Activated T-cell treated with anti-CD3 and anti-CD28 coated beads, Interleukin-2, amount 50 U/mL, for 24 hours (primary cell): Measurements from ENCODE around the gene NUDT4.
"Not testable (repeated sequence)": the region's sequence is repeated elsewhere in the genome, so short reads cannot be mapped to it uniquely, and the experiment has no call there.

Experiments
- DNase-seq: peaks from one replicate; pipeline ENCODE4 v3.0.0-alpha.2; 2020
- H3K27ac Mint-ChIP-seq: 2 replicates; pipeline ENCODE4 v1.8.0; 2020; ENCODE audit warnings: mild to moderate bottlenecking, mixed read lengths
- H3K27me3 Mint-ChIP-seq: 2 replicates; pipeline ENCODE4 v1.8.0; 2020; ENCODE audit warnings: mixed read lengths
- H3K36me3 Mint-ChIP-seq: 2 replicates; pipeline ENCODE4 v1.8.0; 2020; ENCODE audit warnings: low read depth, mixed read lengths
- H3K4me1 Mint-ChIP-seq: 2 replicates; pipeline ENCODE4 v1.8.0; 2020; ENCODE audit warnings: low read depth, mixed read lengths
- H3K4me3 Mint-ChIP-seq: 2 replicates; pipeline ENCODE4 v1.8.0; 2020; ENCODE audit warnings: mild to moderate bottlenecking, moderate library complexity, mixed read lengths
- H3K9me3 Mint-ChIP-seq: 2 replicates; pipeline ENCODE4 v1.8.0; 2020; ENCODE audit warnings: mixed read lengths

Gene NUDT4

GRCh38 chr12:93378196-93378997, 672 bp downstream of the NUDT4 start:
- H3K9me3 Mint-ChIP-seq, H3K27me3 Mint-ChIP-seq: not testable (repeated sequence)
- Mint-ChIP-seq H3K4me1 (peaks cover 40% of the 10 kb centered on the region), H3K4me3 (peak overlapping the region; percentile 98), H3K27ac (peak overlapping the region; percentile 99), H3K36me3 (peaks cover 44% of the 10 kb centered on the region)
- DNase-seq: peak; percentile 78

- Mint-ChIP-seq H3K4me1 (peaks cover 44% of the 10 kb centered on the region), H3K9me3 (no peaks in the 10 kb centered on the region), H3K27ac (peak overlapping the region; percentile 99), H3K4me3 (peak overlapping the region; percentile 98), H3K36me3 (peaks cover 50% of the 10 kb centered on the region), H3K27me3 (no peaks in the 10 kb centered on the region)
- no peak for DNase-seq
These were observed 1.2 kb downstream of the NUDT4 start for GRCh38 chr12:93378998-93379325.

DNA sequence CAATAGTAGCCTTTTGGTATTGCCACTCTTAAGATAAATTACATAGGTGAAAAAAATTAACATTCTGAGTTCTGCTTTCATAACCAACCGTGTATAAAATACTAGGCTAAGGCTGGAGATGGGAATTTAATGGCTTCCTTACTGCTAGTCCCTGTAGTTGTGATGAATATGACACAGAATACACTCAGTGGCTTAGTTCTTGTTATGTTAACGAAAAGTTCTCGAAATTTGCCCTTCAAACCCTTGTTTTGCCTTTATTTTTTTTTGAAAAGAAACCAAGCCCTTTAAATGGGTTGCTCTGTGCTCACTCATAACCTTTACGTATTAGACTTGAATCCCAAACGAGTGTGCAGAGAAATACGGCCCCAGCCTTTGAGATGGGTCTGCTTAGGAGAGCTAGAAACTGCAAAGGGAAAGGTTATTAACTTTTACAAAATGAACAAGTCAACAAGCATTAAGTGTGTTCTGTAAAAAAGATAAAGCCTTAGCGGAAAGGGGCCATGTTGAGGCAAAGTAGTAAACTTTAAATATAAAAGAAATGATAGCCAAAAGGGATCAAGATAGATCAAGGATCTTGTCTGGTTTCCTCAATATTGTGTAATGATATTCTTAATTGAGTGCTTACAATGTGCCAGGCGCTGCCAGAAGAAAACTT, 1.7 kb downstream of the NUDT4 start:
- no peaks in the 10 kb centered on the region for H3K9me3 Mint-ChIP-seq
- H3K27me3 Mint-ChIP-seq: no peaks in the 10 kb centered on the region
- peaks cover 46% of the 10 kb centered on the region for H3K4me1 Mint-ChIP-seq
- no peak for DNase-seq
- peaks cover 53% of the 10 kb centered on the region for H3K36me3 Mint-ChIP-seq
- H3K27ac Mint-ChIP-seq: peak overlapping the region; percentile 99
- H3K4me3 Mint-ChIP-seq: peak overlapping the region; percentile 98

GRCh38 chr12:93379981-93380361, 2.2 kb downstream of the NUDT4 start:
- DNase-seq: no peak
- no peaks in the 10 kb centered on the region for H3K9me3 Mint-ChIP-seq
- peaks cover 48% of the 10 kb centered on the region for H3K4me1 Mint-ChIP-seq
- peaks cover 56% of the 10 kb centered on the region for H3K36me3 Mint-ChIP-seq
- H3K4me3 Mint-ChIP-seq: peak overlapping the region; percentile 98
- H3K27ac Mint-ChIP-seq: peak overlapping the region; percentile 99
- no peaks in the 10 kb centered on the region for H3K27me3 Mint-ChIP-seq

DNA sequence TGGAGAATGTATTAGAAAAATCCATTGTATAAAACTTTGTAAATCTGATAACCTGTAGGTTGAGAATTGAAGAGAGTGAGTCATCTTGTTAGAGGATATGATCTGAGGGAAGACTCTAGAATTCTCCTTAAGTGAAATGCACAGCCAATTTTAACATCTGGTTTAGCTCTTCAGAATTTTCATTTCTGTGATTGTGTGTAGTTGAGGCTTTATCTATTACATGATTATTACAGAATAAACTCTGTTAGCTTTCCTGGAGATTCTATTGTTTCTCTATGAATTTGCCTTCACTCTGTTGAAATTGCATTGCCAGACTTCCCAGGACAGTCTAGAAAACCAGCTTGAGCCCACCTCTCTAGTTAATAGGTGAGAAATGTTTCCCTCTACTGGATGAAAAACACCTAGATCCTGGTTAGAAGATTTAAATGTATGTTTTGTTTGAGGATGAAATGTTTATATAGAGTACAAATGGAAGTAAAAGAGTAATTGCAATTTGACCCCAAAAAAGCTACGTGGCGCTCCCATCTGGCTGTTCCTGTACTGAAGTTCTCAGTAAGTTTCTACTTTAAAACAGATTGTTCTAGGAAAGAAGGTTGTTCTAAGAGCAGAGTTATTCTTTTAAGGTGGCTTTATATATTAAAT, 2.9 kb downstream of the NUDT4 start:
- no peak for DNase-seq
- peaks cover 54% of the 10 kb centered on the region for H3K4me1 Mint-ChIP-seq
- H3K27me3 Mint-ChIP-seq: no peaks in the 10 kb centered on the region
- peak overlapping the region; percentile 98 for H3K4me3 Mint-ChIP-seq
- H3K9me3 Mint-ChIP-seq: no peaks in the 10 kb centered on the region
- H3K36me3 Mint-ChIP-seq: peaks cover 62% of the 10 kb centered on the region
- peak overlapping the region; percentile 99 for H3K27ac Mint-ChIP-seq

GRCh38 chr12:93381161-93381975, 3.6 kb downstream of the NUDT4 start:
- peak overlapping the region; percentile 98 for H3K4me3 Mint-ChIP-seq
- DNase-seq: no peak
- peaks cover 62% of the 10 kb centered on the region for H3K36me3 Mint-ChIP-seq
- H3K4me1 Mint-ChIP-seq: peaks cover 54% of the 10 kb centered on the region
- no peaks in the 10 kb centered on the region for H3K9me3 Mint-ChIP-seq
- H3K27me3 Mint-ChIP-seq: no peaks in the 10 kb centered on the region
- H3K27ac Mint-ChIP-seq: peak overlapping the region; percentile 99

DNA sequence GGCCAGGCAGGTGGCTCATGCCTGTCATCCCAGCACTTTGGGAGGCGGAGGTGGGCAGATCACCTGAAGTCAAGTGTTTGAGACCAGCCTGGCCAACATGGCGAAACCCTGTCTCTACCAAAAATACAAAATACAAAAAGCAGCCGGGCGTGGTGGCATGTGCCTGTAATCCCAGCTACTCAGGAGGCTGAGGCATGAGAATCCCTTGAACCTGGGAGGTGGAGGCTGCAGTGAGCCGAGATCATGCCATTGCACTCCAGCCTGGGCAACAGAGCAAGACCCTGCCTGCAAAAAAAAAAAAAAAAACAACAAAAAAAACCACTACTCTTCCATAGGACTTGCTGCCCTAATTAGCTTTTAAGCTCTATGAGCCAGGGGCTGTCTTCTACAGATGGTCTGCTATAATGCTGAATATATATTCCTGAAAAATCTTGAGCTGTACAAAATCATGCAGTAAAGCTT, 4.3 kb downstream of the NUDT4 start:
- Mint-ChIP-seq H3K27ac (peak overlapping the region; percentile 99), H3K4me3 (peak overlapping the region; percentile 98), H3K36me3 (peaks cover 65% of the 10 kb centered on the region), H3K4me1 (peaks cover 54% of the 10 kb centered on the region)
- not testable (repeated sequence) for DNase-seq, H3K9me3 Mint-ChIP-seq, H3K27me3 Mint-ChIP-seq

GRCh38 chr12:93387780-93388179, 10.1 kb downstream of the NUDT4 start:
- peak; percentile 59 for DNase-seq
- Mint-ChIP-seq H3K27me3 (no peaks in the 10 kb centered on the region), H3K4me1 (peaks cover 68% of the 10 kb centered on the region), H3K27ac (peak overlapping the region; percentile 89), H3K9me3 (no peaks in the 10 kb centered on the region), H3K36me3 (peaks cover 71% of the 10 kb centered on the region), H3K4me3 (peak overlapping the region; percentile 4)

DNA sequence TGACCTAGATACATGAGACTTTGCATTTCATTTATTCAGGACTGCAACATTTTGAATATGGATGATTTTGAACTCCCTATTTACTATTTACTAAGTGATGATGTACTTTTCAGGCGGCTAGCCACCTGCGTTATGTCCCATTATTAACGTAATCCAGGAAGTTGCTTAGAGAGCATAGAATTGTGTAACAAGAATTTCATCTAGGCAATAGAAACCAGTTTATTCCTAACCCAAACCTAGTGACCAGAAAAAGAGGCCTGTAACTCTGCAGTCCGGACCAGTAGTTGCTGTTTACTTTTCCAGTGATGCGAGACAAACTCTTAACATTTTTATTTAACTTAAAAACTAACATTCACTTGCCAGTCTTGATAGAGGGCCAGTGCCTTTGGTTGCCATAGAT, 12.3 kb downstream of the NUDT4 start:
- Mint-ChIP-seq H3K4me1 (peaks cover 58% of the 10 kb centered on the region), H3K4me3 (no peak overlapping the region), H3K27ac (peak overlapping the region; percentile 89), H3K27me3 (no peaks in the 10 kb centered on the region), H3K9me3 (no peaks in the 10 kb centered on the region), H3K36me3 (peaks cover 65% of the 10 kb centered on the region)
- DNase-seq: no peak

DNA sequence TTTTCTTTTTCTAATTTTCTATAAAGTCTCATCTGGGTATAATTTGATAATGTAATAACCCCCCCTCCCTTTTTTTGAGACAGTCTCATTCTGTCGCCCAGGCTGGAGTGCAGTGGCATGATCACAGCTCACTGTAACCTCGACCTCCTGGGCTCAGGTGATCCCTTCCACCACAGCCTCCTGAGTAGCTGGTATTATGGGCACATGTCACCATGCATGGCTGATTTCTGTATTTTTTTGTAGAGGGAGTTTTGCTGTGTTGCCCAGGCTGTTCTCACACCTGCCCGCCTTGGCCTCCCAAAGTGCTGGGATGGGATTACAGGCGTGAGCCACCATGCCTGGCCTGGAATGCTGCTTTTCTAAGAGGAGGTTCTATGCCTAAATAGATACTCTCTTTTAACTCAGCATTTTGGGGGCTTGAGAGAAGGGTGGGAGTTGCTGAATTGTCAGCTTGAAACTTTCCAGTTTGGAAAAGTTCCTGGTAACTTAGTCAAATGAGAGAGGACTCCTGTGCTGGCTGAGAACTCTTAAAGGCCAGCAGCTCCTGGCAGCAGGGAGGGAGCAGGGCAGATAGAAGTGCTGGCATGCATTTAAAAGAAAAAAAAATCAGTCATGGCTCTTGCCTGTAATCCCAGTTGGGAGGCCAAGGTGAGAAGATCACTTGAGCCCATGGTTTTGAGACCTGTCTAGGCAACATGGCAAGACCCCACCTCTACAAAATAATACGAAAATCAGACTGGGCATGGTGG, 13.0 kb downstream of the NUDT4 start:
- Mint-ChIP-seq H3K4me1 (peaks cover 53% of the 10 kb centered on the region), H3K9me3 (no peaks in the 10 kb centered on the region), H3K27ac (peak overlapping the region; percentile 75), H3K4me3 (no peak overlapping the region), H3K27me3 (no peaks in the 10 kb centered on the region), H3K36me3 (peaks cover 62% of the 10 kb centered on the region)
- DNase-seq: no peak

DNA sequence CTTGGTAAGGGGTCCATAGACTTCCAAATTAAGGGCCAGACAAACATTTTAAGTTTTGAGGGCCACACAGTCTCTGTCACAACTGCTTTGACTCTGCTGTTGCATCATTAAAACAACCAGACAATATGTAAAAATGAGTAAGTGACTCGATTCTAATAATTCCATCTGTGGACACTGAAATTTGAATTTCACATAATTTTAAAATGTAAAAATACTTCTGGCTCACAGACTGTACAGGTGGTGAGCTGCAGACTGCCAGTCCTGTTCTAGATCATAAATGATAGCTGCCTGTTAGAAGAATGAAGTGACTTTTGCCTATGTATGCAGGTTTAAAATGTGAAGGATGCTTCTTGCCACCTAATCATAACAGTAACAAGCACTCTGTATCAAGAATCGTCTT, 15.7 kb downstream of the NUDT4 start:
- Mint-ChIP-seq H3K27ac (peak overlapping the region; percentile 33), H3K9me3 (no peaks in the 10 kb centered on the region), H3K36me3 (peaks cover 70% of the 10 kb centered on the region), H3K4me3 (no peak overlapping the region), H3K27me3 (no peaks in the 10 kb centered on the region), H3K4me1 (peaks cover 34% of the 10 kb centered on the region)
- no peak for DNase-seq

- DNase-seq: no peak
- H3K4me1 Mint-ChIP-seq: peaks cover 8% of the 10 kb centered on the region
- H3K27ac Mint-ChIP-seq: no peak overlapping the region
- H3K9me3 Mint-ChIP-seq: no peaks in the 10 kb centered on the region
- H3K36me3 Mint-ChIP-seq: peaks cover 51% of the 10 kb centered on the region
- no peaks in the 10 kb centered on the region for H3K27me3 Mint-ChIP-seq
- H3K4me3 Mint-ChIP-seq: no peak overlapping the region
These were observed 19.7 kb downstream of the NUDT4 start for GRCh38 chr12:93397412-93397811.

- peaks cover 63% of the 10 kb centered on the region for H3K36me3 Mint-ChIP-seq
- H3K27me3 Mint-ChIP-seq, H3K9me3 Mint-ChIP-seq: not testable (repeated sequence)
These were observed 21.6 kb downstream of the NUDT4 start for GRCh38 chr12:93399183-93399863.

More at GRCh38 chr12:93399183-93399863, 21.6 kb downstream of the NUDT4 start:
- not testable (repeated sequence) for H3K27ac Mint-ChIP-seq, H3K4me3 Mint-ChIP-seq, DNase-seq
- H3K4me1 Mint-ChIP-seq: peaks cover 15% of the 10 kb centered on the region
